HG03439 (cell line): ENCODE data around the gene MIGA1.

Experiments
- ATAC-seq: cut with Tn5 transposase; IDR thresholded peaks from one replicate; pipeline ENCODE4 v1.9.1; 2021; ENCODE audit warnings: mild to moderate bottlenecking, moderate library complexity; ENCODE audit not compliant: unreplicated experiment

The MIGA1 gene

GRCh38 chr1:77841574-77841973, 62.1 kb downstream of the MIGA1 start:
- no peak for ATAC-seq

- no peak for ATAC-seq
Measured at GRCh38 chr1:77845951-77846350, 66.5 kb downstream of the MIGA1 start.

- no peak for ATAC-seq
Measured at GRCh38 chr1:77846966-77847365, 67.5 kb downstream of the MIGA1 start.

GRCh38 chr1:77847621-77848080, 68.2 kb downstream of the MIGA1 start:
- ATAC-seq: no peak

GRCh38 chr1:77850082-77850481, 70.6 kb downstream of the MIGA1 start:
- no peak for ATAC-seq

GRCh38 chr1:77857552-77857951, 78.1 kb downstream of the MIGA1 start:
- ATAC-seq: no peak

GRCh38 chr1:77858725-77859124, 79.3 kb downstream of the MIGA1 start:
- ATAC-seq: no peak

GRCh38 chr1:77859248-77859647, 79.8 kb downstream of the MIGA1 start:
- ATAC-seq: no peak

GRCh38 chr1:77866296-77866695, 86.8 kb downstream of the MIGA1 start:
- ATAC-seq: no peak

- no peak for ATAC-seq
Measured at GRCh38 chr1:77872645-77873044, 93.2 kb downstream of the MIGA1 start.

GRCh38 chr1:77873461-77873860, 94.0 kb downstream of the MIGA1 start:
- ATAC-seq: no peak

GRCh38 chr1:77874804-77875445, 95.5 kb downstream of the MIGA1 start:
- no peak for ATAC-seq

- no peak for ATAC-seq
Measured at GRCh38 chr1:77876884-77877283, 97.4 kb downstream of the MIGA1 start.

- ATAC-seq: no peak
Measured at GRCh38 chr1:77881061-77881460, 101.6 kb downstream of the MIGA1 start.

- ATAC-seq: no peak
Measured at GRCh38 chr1:77882411-77882810, 103.0 kb downstream of the MIGA1 start.

GRCh38 chr1:77888081-77888780, 108.8 kb downstream of the MIGA1 start, which contains the start of gene NEXN:
Gene NEXN, plus strand, starts transcription at chr1:77888624. Its CDS starts 27,483 bp downstream, at chr1:77916107.
- ATAC-seq: no peak

GRCh38 chr1:77888781-77889642, 109.6 kb downstream of the MIGA1 start:
- no peak for ATAC-seq

GRCh38 chr1:77889671-77890070, 110.2 kb downstream of the MIGA1 start:
- ATAC-seq: no peak

- ATAC-seq: no peak
Measured at GRCh38 chr1:77891200-77891599, 111.8 kb downstream of the MIGA1 start.

GRCh38 chr1:77899647-77900320, 120.3 kb downstream of the MIGA1 start:
- no peak for ATAC-seq
